Embryonic facial prominence (tissue), 1 donor: ENCODE results near the gene APEH.

Experiments
- DNase-seq: peaks from one replicate; pipeline ENCODE4 v3.0.0-alpha.2; 2016; ENCODE audit errors: extremely low spot score

The APEH gene

DNA sequence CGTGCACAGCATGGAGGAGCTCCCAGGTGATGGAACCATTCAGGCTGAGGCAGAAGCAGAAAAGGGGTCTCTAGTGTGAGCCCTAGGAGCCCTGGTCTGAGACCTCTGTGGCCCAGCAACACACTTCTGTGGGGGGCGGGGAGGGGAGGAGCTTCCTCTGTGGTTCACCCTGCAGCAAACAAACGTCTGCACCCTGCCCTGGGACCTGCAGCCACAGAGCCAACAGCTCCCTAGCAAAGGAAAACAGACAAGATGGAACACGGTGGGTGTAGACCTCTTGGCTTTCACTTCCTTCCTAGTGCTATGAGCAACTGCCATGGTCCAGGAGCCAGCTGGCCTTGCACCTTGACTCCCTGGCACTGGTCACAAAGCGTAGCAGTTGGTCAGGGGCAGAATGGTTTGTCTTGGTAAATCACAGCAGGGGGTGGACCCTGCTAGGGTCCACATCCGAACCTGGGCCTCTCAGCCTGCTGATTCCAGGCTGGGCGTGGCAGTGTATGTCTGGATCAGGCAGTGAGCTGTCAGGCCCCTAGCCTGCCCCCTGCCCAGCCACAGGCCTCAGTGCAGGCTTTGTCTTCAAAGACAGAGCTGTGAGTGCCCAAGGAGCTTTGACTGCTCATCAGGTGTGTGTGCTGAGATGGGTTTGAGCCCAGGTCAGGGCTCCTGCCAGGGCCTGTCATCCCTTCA, 38.6 kb downstream of the APEH start:
- no peak for DNase-seq

DNA sequence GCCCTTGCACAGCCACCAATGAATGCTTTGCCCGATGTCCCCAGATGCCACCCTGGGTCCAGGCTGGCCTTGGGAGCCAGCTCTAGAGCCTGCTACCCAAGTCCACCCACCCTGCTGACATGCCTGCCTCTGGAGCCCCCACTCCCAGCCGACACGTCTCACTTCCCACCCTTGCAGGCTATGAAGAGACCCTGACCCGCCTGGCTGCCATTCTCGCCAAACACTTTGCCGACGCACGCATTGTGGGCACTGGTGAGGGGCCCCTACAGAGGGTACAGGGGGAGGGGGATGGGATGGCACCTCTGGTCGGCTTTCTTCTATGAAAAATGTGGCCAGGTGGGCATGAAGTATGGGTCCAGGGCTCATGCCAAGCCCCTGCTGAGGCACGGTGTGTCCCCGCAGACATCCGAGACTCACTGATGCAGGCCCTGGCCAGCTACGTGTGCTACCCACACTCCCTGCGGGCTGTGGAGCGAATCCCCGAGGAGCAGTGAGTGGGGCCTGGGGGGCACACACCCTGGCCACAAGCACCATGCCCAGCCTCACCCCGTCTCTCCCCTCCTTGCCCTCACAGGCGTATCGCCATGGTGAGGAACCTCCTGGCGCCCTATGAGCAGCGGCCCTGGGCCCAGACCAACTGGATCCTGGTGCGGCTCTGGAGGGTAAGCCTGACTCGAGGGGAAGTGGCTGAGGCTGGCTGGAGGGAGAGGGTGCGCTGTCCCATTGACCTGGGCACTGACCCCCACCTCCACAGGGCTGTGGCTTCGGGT, 39.4 kb downstream of the APEH start:
- DNase-seq, result no peak

DNA sequence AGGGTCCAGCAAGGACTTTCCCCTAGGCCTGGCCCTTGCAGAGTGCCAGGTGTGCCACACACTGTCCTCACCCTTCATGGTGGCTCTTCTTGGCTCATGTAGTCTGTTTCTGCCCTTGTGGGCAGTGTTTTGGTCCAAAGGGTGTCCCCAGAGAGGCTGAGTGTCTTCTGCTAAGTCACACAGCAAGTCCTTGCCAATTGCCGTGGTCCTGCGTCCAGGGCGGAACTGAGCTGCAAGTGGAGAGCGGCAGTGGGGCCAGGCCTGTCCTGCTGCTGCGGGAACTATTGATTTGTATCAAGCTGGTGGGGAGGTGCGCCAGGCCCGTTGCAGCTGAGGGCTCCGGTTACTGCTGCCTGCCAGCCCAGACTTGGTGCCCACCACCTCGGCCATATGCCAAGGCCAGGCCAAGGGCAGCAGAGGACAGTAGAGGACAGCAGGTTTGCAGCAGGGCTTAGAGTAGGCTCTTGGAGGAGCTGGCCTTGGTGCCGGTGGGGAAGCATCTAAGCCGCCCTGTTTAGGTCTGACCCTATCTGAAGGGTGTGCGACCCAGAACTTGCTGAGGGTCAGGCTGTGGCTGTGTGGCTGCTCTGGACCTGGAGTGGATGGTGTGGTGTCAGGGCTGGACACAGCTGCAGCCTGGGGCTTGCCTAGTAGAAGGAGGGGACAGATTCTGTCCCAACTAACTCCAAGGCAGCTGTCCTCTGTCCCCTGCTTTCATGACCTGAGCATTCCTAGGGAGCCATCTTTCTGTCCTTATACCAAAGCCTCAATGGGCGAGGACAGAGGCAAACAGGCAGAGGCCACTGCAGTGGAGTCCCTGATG, 40.8 kb downstream of the APEH start:
- DNase-seq, result no peak

GRCh38 chr3:49715611-49716121, 41.5 kb downstream of the APEH start:
- DNase-seq, result no peak

- DNase-seq, result no peak
Observed at GRCh38 chr3:49716169-49716568, 42.0 kb downstream of the APEH start.

DNA sequence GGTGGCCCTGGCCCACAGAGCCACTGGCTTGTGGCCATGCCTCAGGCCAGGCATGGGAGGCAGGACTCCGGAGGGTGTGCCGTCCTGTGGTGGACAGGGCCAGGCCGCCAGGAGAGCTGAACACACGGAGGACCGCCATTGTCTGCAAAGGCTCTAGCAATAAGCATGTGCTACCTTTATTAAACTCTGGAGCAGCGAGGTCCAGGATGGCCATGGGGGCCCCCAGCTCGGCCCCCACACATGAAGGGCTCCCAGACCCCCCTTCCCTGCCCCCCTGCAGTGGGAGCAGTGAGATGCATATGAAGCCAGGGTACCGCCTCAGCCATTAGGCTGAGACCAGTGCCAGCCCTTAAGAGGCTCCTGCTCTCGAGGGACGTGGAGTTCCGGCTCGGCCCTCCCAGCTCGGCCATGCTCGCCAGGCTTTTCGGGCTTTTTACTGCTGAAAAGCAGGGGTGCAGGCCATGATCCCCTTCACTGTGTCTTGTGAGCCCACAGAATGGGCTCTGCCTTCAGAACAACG, 42.6 kb downstream of the APEH start:
- no peak for DNase-seq

DNA sequence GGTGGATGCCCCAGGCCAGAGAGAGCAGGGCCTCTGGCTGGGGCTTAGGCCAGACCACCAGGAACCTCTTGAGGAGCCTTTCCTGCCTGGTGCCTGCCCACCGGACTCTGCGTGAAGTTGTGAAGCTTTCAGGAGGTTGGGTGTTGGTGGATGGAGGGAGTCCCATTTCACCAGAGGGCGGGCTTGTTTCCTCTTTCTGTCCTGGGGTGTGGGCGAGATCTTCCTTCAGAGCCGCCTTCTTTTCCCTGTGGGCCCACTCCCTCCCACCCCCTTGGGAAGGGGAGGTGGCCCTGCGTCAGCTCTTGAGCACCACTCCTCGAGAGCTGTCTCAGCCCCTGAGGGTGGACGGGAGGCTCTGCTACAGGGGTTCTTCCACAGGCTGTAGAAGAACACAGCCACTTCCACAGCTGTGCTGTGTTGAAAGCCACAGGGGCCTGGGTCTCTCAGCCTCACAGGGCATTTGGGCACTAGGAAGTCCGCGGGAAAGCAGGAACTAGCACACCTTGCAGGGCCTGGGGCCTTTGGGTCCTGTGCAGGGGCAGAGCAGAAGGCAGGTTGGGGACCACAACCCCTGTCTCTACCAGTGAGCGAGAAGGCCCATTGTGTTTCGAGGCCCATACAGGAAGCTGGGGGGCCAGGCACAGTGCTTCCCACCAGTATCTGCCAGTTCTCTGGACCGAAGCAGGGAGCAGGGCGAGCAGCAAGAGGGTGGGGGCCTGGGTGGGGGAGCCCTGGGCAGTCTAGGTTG, 43.2 kb downstream of the APEH start:
- DNase-seq, result no peak

DNA sequence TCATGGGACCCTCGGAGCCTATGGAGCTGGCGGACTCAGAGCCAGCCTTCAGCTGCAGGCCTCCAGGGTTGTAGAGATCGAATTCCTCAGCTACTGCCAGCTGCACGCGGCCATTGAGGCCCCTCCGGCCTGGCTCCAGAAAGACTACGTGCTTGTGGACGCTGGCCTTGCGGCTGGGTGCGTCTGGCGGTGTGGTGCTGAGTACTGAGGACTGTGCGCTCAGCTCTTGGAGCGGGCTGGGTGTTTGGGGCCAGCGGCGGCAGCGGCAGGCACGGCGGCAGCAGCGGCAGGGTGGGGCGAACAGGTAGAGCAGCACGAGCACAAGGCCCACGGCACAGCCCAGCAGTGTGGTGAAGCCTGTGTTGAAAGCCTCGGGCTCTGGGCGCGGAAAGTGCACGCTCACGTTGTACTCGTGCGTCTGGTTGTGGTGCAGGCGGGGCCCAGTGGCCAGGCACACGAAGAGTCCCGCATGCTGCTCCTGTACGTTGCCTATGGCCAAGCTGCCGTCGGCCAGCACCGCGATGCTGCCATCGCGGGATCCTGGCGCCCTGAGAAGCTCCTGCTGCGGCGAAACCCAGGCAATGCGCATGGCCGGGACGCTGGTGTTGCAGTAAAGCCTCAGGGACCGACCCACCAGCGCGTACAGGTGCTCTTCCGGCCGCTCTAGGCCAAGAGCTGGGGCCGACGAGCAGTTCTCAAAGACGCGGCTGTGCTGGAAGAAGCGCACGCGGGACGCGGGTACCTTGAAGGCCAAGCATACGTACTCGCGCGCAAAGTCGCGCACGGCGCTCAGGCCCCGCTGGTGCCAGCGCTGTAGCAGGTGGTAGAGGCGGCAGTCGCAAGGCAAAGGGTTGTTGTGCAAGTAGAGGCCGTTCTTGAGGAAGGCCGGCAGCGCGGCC, 44.1 kb downstream of the APEH start:
- DNase-seq, result no peak

DNA sequence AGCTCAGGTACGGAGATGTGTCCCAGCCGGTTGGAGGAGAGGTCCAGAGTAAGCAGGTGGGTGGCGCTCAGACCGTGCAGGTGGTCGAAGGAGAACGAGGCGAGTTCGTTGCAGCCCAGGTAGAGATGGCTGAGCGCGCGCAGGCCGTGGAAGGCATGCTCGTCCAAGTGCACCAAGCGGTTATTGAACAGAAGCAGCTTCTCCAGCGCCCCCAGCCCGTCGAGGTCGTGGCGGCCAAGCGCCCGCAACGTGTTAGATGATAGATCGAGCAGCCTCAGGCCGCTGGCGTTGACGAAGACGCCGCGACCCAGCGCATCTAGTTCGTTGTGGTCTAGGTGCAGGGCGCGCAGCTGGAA, 44.7 kb downstream of the APEH start:
- no peak for DNase-seq

DNA sequence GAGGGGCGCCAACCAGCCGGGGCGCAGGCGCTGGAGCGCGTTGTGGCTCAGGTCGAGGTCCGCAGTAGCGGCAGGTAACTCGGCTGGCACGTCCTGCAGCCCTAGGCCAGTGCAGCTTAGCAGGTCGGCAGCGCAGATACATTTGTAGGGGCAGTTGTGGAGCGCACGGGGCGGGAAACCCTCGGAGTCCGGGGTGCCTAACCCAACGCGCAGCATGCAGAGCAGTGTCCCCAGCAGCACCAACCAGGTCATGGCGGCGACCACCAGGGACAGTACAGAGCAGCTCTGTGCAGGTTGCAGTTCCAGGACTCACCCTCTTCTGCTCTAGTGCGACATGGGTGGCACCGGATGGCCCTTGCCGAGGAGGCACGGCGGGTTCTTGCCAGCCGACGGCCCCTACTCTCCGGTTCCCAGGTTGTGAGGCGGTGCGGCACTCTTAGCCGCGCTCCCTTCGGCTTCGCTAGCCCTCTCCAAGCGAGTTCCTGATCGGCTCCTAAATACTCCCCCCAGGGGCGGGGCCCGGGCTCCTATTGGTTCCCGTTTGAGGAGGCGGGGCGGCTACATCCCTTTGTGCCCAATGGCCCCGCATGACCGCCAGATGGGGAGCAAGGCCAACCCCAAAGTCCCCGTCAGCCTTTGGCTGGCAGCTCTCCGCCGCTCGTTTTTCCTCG, 45.2 kb downstream of the APEH start, which contains the start of gene AMIGO3:
Gene AMIGO3, minus strand, starts transcription at position 471 of the 671 bp plus-strand sequence. Its CDS starts 219 bp downstream, at position 252.
- DNase-seq, result peak; percentile 82

- no peak for DNase-seq
Observed at GRCh38 chr3:49720855-49721595, 46.9 kb downstream of the APEH start.

- DNase-seq, result no peak
Observed at GRCh38 chr3:49721596-49721895, 47.4 kb downstream of the APEH start.

GRCh38 chr3:49721896-49722781, 48.0 kb downstream of the APEH start:
- no peak for DNase-seq

- DNase-seq, result no peak
Observed at GRCh38 chr3:49722896-49723295, 48.7 kb downstream of the APEH start.

- DNase-seq, result no peak
Observed at GRCh38 chr3:49723296-49723627, 49.1 kb downstream of the APEH start.

DNA sequence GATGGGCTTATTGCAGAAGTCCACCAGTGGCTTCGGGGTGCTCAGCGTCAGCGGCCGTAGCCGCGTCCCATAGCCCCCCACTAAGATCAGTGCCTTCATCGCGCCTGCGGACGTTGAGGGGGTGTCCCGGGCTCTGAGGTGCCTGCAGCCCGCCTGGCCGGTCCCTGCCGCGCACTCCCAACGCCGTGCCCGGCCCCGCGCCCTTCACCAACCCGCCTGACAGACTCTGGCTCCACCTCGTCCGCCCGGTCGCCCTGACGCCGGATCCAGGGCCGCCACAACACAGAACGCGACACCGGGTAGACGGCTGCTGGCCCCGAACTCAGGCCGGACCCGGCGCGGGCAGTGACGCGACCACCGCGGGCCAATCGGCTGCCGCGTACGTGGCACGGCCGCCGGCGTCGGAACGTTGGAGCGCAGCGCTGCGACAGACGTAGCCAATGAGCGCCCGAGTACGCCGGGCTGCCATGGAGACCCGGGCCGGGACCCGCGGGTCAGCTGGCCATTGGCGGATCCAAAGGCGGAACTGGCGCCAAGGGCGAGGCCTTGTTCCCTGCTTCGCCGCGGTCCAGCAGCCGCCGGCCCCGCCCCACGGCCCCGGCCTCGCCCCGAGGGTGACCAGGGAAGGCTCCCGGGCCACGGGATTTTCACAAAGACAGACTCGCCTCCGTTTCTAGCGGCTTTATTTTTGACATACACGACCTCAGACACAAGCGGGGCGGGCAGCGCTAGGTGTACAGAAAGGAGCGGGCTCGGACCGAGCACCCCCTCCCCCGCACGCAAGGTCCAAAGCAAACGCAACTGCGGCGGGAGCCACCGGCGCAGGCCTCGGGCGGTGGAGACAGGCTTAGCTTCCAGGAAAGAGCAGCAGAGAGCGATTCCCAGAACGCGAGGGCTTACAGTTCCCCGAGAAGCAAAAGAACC, 49.7 kb downstream of the APEH start, which contains the start of gene GMPPB:
Gene GMPPB, minus strand, starts transcription at position 324 of the 924 bp plus-strand sequence. Its CDS starts 225 bp downstream, at position 99.
- peak; percentile 89 for DNase-seq

DNA sequence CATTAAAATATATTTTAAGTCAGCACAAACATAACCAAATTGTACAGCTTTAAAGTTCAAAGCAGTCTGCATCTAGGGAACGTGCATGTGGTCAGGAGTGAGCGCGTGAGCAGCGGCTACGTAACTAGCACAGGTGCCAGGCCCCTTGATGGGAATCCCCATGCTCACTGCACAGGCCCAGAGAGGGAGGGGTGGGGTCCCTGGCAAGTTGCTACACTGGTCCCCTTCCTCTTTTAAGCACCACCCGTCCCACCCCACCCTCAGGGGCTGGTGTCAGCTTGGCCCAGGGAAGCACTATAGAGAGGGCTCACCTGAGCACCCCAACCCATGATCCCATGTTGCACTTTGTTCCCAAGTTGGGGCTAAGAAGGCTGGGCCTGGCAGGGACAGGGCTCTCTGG, 50.4 kb downstream of the APEH start:
- DNase-seq, result no peak
